HG03558 (cell line): Measurements from ENCODE around the gene IL1RN.

ENCODE experiments used
- ATAC-seq: cut with Tn5 transposase; IDR thresholded peaks from one replicate; pipeline ENCODE4 v1.9.1; 2021; ENCODE audit warnings: moderate number of reproducible peaks; ENCODE audit not compliant: unreplicated experiment; ENCODE audit errors: extremely low read depth

The IL1RN gene

DNA sequence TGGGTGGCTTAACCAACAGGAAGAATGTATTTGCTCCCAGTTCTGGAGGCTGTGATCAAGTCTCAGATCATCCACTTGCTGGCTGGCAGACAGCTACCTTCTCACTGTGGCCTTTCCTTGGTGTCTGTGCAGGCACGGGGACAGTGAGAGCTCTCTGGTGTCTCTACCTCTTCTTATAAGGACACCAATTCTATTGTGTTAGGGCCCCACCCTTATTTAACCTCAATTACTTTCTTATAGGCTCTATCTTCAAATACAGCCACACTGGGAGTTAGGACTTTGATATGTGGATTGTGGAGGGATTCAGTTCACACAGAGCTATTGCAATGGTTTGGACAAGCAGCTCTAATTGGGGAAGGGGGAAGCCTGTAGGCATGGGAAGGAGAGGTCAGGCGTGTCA is 25.3 kb upstream of the IL1RN start:
- no peak for ATAC-seq

DNA sequence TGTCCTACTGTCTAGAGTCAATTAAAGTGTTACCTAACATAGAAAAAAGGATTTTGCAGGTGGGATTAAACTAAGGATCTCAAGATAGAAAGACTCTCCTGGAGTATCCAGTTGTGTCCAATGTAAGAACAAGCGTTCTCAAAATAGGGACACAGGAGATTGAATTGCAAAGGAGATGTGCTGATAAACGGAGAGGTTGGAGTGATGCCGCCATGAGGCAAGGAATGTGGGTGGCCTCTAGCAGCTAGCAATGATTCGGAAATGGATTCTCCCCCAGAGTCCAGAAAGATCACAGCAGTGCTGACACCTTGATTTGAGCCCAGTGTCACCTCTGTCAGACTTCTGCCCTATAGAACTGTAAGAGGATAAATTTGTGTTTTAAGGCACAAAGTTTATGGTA is 24.1 kb upstream of the IL1RN start:
- no peak for ATAC-seq

DNA sequence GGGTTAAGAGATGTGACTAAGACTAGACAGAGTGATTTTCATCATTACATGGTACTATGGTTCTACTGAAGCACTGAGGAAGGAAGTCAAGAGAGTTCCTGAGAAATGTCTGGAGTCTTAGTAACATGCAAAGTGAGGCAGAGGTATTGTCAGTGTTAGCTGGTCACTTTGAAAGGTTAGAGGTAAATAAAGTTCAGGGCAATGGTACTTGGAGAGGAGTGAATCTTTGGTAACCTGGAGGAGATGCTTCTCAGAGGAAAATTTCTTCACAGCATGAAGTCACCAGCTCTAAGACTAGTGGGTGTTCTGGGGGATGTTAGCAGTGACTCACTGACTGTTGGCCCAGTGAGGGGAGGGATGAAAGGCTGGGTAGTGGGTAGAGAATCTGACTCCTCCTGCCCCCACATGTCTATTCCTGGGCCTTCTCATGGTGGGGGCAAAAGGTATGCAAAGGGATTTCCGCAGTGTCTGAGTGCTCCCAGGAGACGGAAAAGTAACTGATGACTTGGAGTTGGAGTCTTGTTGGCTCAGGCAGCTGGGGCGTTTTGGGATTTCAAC is 23.3 kb upstream of the IL1RN start:
- no peak for ATAC-seq

DNA sequence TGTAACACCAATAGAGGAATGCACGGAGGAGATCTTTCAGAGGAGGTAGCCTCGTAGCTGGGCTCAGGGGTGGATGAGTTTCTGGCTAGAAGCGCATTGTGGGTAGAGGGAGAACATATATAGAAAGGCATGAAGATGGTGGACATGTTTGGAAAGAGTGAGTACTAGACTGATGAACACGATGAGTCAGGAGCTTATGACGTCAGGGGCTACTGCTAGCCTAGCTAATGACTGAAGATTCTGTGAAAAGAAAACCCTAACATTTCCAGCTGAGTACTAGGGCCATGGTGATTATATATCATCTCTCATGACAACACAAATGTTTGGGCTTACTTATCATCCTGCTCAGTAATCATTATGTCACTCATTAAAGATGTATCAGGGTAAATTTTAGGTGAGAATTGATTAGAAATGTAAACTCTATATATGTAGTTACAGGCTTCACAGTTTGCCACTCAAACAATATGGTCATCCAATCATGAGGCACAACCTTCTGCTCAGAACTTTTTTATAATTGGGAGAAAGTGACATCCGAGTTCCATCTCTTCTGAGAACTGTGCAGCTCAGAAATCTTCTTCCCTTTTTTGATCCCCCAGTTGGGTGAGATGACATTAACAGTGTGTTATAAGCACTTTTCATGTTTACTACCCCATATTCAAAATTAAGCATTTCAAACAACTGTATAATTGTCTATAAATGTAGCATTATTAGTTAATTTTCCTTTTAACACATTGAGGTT is 22.2 kb upstream of the IL1RN start:
- no peak for ATAC-seq

DNA sequence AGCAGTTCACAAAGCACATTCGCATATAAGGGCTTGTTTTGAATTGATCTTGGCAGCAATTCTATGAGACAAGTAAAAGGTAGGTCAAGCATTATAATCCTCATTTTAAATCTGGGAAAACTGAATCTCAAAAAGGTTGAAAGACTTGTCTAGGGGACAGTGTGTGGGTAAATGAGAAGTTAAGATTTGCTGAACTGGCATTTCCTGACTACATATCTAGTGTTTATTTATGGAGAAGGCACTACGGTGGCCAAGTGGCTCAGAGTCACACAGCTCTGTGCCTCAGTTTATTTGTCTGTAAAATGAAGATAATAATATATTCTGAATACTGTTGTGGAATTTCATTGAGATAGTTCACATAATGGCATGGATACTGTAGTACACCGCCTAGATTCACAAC is 16.3 kb upstream of the IL1RN start:
- no peak for ATAC-seq

DNA sequence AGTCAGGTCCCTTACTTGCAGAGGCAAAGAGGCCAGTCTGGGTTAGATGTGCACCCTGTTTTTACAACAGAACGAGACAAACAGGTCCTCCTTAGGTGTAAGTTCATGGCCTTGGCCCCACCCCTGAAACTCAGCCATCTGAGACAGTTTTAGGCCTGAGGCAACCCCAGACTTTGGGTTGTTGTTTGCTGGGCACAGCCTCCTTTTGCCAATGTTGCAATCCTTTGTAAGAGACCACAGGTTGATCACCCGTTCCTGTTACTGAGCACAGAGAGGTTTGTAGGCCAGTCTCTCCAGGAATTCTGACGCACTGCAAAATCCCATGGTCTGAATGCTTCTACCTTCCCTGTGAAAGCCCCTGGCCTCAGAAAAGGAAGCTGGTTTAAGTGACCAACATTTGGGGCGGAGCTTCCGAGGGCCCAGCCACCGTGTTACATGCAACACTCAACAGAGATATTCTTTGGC is 15.5 kb upstream of the IL1RN start:
- no peak for ATAC-seq

DNA sequence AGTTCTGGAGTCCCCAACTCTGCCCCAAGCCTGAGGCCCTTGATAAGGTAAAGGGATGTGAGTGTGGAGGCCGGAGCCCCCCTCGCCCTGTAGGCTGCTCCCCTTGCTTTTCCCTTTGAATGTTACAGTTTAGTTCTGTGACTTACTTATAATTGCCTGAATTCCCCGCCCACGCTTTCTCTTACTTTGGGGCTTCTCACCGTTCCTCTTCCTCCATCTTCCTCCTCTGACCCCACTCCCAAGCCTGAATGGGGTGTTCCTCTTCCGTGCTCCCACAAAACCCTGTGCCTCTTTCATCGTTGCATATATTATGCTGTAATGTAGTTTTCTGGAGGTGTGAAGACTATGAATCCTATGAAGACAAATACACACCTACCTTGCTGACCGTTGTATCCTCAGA is 15.0 kb upstream of the IL1RN start:
- no peak for ATAC-seq

DNA sequence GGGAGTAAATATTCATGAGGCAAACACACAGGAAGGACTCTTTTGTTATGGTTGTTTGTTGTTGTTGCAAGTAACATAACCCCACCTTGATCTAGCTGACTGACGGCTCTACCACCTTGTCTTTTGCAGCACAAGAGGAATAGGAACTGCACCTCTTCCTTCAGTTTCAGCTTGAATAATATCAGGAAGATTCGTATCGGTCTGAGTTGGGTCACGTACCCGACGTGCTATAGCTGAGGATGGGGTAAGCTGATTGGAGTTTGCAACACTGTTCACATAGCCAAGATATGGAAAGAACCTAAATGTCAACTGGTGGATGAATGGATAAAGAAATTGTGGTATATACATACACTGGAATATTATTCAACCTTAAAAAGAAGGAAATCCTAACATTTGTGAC is 14.5 kb upstream of the IL1RN start:
- no peak for ATAC-seq

DNA sequence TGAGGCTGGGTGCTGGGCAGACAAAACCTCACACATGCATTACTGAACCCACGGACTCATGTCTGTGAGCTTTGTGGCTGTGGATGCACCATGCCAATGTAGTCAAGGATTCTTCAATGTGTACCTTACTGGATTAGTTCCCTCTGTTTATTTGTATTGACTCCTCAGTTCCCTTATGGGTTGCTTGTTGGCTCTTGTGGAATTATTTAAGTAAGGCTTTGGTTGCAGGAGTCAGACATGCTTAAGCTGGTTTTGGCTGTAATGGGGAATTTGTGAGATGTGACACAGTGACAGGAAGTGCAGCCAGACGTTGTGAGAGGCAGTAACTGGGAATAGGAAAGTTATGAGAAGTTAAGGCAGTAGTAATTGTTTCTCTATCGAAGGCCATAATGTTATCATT is 13.6 kb upstream of the IL1RN start:
- ATAC-seq: no peak

DNA sequence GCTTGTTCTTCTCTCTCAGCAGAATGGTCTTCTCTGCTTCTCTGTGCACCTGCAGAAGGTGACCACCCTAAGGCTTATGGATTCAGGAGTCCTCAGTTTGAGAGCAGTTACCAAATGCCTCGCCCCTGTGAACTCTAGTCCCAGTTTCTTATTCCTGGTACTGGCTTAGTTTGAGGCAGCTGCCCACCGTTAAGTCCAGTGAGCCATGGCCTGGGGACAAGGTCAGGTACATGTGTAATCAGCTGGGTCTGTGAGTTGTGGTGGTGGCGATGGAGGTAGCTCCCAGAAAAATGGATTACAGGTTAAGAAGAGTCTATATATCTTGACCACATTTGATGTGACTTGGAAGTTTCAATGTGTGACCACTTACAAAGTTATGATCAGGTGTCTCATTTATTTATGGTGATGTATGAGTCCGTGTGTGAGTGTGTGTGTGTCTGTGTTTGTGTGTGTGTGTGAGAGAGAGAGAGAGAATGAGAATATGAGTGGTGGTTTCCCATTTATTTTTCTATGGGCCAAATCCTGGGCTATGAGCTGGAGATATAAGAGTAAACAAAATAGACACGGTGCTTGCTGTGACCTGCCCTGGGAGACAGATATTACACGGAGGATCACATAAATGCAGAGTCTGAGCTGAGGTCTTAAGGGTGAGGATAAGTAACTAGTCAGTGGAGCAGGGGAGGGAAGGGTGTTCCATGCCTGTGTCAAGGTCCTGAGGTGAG is 13.0 kb upstream of the IL1RN start:
- no peak for ATAC-seq

DNA sequence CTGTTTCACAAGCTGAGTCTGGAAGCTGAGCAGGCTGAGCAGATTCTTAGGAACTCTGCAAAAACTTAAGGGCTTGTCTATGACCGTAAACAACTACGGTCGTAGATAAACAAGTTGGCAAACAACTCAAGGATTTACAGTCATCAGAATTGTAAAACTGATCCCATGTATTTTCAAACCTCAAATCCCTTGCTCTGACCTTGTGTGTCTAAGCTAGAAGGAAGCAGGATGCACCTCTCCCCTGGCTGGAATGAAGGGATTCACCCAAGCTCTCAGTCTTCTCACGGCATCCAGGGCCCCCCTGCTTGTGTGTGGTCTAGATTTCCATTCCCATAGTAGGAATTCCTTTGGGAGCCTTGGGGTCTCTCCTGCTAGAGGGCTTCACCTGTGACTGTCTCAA is 12.4 kb upstream of the IL1RN start:
- no peak for ATAC-seq

DNA sequence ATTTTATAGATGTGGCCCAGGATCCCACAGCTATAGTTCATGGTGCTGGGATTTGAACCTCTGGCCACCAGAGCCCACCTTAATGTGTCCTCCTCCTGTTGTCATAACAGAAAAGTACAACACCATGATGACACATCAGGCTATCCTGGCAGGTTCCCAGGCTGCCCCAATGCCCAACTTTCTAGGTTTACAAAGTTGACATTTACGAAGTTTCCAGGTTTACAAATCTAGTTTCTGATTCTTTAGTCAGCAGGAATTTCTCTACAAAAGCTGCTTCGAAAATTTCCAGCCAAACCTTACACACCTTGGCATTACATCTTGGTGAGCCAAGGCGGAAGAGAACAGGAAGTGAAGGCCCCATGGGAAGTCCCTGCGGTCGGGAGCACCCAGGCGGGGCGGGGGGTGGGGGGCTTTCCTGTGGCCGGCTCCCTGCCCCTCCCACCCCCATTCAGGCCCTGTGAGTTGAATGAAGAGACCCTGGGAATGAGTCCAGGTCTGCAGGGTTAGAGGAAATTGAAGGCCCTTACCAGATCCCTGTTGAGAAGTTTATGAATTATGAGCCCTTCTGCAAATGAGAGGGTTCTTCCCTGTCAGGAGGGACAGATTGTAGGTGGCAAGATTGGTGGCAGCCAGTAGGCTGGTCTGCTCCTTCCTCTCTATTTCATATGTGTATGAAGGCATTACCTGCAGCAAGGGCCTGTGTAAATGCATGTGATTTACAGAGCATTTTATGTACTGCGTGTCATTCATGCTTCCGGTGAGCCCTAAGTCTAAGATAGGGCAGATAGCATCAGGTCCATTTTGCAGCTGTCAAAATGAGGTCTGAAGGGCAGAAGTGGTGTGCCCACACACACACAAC is 11.1 kb upstream of the IL1RN start:
- no peak for ATAC-seq

DNA sequence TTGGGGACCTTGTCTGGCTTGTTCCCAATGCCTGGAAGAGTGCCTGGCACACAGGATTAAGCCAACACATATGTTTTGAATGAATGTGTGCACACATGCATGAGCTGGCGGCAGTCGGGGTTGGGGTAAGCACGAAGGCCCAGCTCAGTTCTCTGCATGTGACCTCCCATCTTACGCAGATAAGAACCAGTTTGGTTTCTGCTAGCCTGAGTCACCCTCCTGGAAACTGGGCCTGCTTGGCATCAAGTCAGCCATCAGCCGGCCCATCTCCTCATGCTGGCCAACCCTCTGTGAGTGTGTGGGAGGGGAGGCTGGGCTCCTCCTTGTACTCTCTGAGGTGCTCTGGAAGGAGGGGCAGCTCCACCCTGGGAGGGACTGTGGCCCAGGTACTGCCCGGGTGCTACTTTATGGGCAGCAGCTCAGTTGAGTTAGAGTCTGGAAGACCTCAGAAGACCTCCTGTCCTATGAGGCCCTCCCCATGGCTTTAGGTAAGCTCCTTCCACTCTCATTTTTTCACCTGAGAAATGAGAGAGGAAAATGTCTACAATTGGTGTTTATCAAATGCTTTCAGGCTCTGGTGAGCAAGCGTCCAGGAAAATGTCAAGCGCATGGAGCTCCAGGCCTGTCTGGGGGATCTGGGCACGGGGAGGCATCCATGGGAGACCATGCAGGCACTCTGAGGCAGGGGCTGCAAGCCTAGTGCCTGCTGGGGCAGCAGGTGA is 9.7 kb upstream of the IL1RN start:
- ATAC-seq: no peak

DNA sequence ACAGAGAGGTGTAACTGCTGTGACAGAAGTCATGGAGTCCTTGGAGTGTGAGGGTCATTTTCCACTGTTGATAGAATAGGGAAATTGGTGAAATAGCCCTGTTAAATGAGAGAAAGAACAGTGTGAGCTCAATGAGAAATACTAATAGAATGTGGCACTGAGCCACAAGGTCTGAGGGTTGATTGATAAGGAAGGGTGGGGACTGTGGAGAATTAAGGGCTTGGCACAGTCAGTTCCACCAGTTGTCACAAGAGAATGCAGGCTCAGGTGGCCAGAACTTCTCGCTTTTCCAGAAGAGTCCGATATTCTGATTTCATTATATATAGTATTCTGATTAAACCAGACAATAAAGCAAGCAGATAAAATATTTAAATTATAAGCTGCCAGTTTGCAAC is 9.1 kb upstream of the IL1RN start:
- ATAC-seq: no peak

DNA sequence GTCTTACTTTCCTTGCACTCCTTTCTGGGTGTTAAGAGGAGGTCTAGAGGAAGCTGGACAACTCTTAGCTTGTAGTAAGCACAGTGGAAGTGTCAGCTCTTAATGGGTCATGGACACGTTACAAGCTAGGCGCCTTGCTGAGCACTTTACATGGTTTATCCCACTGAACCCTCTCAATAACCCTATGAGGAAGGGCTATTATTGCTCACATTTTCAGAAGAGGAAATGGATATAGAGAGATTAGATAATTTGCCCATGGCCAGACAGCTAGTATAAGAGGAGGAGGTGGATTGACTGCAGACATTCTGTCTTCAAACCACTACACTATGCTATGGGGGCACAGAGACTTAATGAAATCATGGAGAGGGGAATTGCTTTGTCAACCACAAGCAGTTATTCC is 8.3 kb upstream of the IL1RN start:
- no peak for ATAC-seq

DNA sequence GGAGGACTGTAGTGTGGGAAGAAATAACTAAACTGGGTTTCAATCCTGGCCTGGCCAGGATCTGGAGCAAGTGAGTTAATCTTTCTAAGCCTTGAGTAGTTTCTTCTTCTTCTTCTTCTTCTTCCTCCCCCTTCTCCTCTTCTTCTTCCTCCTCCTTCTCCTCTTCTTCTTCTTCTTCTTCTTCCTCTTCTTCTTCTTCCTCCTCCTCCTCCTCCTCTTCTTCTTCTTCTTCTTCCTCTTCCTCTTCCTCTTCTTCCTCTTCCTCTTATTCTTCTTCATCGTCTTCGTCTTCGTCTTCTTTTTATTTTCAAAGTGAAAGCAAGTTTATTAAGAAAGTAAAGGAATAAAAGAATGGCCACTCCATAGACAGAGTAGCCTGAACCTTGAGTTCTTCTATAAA is 6.5 kb upstream of the IL1RN start:
- ATAC-seq: no peak

DNA sequence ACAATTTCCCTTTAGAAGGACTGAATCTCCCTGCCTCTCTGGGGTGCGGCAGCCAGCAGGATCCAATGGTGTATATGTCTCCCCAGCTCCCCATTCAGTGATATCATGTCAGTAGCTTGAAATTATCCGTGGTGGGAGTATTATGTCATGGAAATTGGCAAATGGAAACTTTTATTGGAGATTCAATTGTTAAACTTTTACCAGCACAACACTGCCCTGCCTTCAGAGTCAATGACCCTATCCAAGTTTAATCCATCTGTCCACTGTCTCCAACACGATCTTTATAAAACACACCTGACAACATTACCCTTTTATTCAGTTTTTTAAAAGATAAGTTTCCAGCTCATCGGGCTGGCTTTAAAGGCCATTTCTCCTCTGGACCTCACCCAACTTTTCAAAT is 5.0 kb upstream of the IL1RN start:
- no peak for ATAC-seq

DNA sequence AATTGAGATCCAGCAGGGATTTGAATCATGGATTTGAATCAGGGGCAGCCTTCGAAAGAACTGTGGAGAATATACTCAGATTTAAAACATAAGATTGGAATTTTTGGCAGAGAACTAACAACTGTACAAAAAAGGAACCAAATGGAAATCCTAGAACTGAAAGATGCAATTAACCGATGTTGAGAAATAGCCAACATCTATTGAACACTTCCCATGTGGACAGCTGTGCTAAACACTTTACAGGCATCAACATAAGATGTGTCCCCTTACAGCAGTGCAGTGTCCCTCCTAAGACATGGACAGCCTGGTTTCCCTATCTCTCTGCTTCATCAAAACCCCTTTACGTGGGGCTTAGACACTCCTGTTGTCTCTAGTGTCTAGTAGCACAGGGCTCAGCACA is 3.7 kb upstream of the IL1RN start:
- ATAC-seq: no peak

DNA sequence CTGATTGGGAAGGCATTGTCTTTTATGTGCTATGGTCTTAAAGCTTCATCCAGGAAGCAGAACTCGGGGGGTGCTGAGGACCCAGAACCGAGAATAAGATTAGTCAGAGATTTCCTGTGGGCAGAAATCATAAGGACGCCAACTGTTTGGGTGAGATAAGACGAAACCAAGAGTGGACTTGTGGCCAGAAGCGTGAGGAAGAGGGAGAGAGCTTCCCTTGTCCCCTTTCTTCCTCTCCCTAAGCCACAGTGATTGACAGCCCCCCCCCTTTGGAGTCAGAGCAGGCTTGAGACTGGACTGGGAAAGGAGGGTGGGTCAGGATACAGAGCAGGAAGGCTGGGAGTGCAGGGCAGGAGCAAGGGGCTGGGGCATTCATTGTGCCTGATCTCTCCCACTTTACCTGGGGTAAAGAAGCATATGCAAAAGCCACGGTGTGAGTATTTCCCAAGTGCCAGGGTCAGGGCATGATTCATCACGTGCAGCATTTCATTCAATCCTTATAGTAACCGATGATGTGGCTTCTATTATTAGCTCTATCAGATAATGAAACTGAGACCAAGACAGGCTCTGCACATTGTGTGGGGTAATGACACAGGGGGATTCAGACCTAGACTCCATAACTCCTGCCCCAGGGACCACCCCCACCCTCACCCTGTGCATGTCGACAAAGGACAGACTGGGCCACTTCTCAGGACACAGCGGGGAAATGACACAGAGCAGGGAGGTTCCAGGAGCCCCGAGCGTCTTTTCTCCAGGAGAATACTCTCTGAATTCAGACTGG is 3.0 kb upstream of the IL1RN start:
- no peak for ATAC-seq
